ENCODE results near the gene CCIN. TPM values are rescaled to one million over a fixed set of nuclear protein-coding genes. Genes with fewer than 3 reads are reported as not detected.
A peak's percentile ranks its signal among the peaks of the same experiment; 100 is the strongest.

Gene CCIN
- total RNA-seq, 4 donors from 2014 or later = 0.65 to 2.5 (median 0.95) TPM; not detected in 1

DNA sequence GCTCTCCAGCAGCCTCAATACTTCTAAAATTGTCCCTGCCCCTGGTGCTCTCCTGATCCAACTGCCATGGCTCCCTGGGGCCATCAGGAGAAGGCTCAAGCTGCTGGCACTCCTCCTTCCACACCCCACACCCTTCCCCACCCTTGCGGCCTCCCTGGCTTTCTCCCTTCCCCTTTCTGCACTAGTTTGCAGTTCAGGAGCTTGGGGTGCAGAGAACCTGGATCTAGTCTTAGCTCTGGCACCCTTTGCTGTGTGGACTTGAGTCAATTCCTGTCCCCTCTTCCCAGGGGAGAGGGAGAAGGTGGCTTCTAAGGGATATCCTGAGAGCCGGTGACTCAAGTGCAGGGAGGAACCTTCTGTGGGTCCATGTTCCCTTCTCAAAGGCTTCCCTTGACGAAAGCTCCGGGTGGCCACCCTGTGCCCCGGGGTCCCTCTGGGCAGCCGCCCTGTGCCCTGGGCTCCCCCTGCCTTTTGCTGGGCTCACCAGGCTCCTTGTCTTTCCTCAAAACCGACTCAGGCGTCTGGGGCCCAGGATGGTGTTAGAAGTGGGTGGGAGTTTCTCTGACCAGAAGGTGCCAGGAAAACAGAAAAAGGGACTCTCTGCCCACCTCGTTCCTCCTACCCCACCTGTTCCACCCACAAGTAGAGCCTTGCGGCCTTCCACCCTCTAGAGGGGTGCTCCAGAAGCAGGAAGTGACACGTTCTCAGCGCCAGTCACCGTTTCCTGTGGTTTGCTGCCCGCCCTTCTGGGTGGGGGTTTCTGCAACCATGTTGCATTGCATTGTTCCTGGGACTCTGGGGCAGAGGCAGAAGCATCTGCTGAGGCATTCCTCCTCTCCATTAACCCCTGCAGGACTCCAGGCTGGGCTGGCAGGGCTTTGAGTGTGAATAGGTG lies 17.6 kb upstream of the CCIN start:
- TF ChIP-seq, protein P1, sequence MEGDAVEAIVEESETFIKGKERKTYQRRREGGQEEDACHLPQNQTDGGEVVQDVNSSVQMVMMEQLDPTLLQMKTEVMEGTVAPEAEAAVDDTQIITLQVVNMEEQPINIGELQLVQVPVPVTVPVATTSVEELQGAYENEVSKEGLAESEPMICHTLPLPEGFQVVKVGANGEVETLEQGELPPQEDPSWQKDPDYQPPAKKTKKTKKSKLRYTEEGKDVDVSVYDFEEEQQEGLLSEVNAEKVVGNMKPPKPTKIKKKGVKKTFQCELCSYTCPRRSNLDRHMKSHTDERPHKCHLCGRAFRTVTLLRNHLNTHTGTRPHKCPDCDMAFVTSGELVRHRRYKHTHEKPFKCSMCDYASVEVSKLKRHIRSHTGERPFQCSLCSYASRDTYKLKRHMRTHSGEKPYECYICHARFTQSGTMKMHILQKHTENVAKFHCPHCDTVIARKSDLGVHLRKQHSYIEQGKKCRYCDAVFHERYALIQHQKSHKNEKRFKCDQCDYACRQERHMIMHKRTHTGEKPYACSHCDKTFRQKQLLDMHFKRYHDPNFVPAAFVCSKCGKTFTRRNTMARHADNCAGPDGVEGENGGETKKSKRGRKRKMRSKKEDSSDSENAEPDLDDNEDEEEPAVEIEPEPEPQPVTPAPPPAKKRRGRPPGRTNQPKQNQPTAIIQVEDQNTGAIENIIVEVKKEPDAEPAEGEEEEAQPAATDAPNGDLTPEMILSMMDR (IDR thresholded peaks at IDR 0.05) = no peak
- DNase-seq (ENCODE audit: low spot score) (no peak), ATAC-seq (ENCODE audit: low FRiP score) (no peak)

DNA sequence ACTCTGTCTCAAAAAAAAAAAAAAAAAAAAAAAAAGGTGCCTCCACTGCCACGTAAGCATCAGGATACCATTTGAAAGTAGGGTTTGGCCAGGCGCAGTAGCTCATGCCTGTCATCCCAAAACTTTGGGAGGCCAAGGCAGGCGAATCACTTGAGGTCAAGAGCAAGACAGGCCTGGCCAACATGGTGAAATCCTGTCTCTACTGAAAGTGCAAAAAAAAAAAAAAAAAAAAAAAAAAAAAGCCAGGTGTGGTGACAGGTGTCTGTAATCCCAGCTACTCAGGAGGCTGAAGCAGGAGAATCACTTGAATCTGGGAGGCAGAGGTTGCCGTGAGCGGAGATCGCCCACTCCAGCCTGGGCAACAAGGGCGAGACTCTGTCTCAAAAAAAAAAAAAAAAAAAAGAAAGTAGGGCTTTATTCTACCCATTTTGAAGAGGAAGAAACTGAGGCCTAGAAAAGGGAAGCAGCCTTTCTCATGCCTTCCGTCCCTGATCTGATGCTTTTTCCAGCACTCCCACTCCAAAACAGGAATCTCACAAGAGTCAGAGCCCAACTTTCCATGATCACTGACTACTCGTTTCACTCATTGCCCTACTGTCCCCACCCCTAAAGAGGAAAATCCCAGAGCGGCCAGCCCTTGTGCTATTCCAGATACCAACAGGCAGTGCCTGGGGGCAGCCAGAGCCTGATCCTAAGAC lies 16.3 kb upstream of the CCIN start:
- TF ChIP-seq, protein P1 (IDR thresholded peaks at IDR 0.05) = no peak
- no peak for DNase-seq (ENCODE audit: low spot score)
- ATAC-seq (ENCODE audit: low FRiP score) = no peak

DNA sequence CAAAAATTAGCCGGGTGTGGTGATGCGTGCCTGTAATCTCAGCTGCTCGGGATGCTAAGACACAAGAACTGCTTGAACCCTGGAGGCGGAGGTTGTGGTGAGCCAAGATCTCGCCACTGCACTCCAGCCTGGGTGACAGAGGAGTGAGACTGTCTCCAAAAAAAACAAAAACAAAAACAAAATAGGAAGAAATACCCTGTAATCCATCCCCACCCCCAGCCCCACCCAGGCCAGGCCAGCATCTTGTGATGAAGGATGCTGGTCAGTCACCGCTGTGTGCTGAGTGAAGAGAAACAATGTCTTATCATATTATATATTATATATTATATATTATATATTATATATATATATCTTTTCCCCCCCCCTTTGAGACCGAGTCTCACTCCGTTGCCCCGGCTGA lies 15.4 kb upstream of the CCIN start:
- TF ChIP-seq, protein P1 (IDR thresholded peaks at IDR 0.05) = no peak
- no peak for ATAC-seq (ENCODE audit: low FRiP score)
- DNase-seq (ENCODE audit: low spot score) = no peak

DNA sequence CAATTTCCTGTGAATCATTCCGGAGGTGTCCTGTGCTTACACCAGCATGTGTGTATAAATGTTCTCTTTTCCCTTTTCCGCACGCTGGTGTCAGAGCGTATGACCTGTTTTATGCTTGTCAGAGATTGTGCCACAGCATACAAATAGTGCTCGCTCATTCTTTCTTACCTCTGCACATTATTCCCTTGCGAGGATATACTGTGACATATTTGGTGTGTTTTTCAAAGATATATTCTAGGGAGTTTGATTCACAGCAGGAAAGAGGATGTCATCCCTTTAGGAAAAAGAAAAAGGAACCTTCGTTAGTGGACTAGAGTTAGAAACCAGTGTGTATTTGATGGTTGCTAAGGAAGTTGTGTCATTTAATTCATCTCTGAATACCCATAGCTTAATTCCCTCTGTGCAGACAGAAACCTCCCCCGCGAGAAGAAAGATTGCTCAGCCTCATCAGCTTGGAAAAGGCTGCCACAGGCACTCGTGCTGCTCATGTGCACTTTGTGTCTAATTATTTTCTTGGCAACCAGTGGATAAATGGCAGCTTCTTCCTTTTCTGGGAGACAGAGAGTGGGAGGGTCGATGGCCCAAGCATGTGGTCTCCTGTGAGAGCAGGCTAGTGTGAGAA lies 14.7 kb upstream of the CCIN start:
- DNase-seq (ENCODE audit: low spot score) (no peak), ATAC-seq (ENCODE audit: low FRiP score) (peak; percentile 81)
- TF ChIP-seq, protein P1 (IDR thresholded peaks at IDR 0.05) = no peak

DNA sequence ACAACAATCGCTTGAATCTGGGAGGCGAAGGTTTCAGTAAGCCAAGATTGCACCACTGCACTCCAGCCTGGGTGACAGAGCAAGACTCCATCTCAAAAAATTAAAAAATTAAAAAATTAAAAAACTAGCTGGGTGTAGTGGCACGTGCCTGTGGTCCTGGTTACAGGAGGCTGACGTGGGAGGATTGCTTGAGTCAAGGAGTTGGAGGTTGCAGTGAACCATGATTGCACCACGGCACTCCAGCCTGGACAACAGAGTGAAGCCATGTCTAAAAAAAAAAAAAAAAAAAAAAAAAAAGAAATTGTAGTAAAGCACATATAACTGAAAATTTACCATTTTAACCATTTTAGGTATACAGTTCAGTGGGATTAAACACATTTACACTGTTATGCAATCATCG lies 13.1 kb upstream of the CCIN start:
- DNase-seq (ENCODE audit: low spot score) (no peak), ATAC-seq (ENCODE audit: low FRiP score) (no peak)
- TF ChIP-seq, protein P1 (IDR thresholded peaks at IDR 0.05) = no peak

DNA sequence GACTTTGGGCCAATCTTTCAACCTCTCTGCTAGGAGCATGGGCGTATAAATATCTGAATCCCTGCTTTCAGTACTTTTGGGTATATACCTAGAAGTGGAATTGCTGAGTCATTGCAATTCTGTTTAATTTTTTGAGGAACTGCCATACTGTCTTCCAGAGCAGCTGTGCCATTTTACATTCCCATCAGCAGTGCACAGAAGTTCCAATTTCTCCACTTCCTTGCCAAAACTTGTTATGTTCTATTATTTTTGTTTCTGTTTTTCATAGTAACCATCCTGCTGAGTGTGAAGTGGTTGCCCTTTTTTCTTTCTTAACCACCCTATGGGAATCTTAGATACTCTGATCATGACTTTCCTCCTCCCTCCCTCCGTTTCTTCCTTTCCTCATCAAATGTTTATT lies 11.1 kb upstream of the CCIN start:
- TF ChIP-seq, protein P1 (IDR thresholded peaks at IDR 0.05) = no peak
- no peak for ATAC-seq (ENCODE audit: low FRiP score)
- DNase-seq (ENCODE audit: low spot score) = no peak
